ENCODE measurements around the gene RNF4.

RNF4 gene

DNA sequence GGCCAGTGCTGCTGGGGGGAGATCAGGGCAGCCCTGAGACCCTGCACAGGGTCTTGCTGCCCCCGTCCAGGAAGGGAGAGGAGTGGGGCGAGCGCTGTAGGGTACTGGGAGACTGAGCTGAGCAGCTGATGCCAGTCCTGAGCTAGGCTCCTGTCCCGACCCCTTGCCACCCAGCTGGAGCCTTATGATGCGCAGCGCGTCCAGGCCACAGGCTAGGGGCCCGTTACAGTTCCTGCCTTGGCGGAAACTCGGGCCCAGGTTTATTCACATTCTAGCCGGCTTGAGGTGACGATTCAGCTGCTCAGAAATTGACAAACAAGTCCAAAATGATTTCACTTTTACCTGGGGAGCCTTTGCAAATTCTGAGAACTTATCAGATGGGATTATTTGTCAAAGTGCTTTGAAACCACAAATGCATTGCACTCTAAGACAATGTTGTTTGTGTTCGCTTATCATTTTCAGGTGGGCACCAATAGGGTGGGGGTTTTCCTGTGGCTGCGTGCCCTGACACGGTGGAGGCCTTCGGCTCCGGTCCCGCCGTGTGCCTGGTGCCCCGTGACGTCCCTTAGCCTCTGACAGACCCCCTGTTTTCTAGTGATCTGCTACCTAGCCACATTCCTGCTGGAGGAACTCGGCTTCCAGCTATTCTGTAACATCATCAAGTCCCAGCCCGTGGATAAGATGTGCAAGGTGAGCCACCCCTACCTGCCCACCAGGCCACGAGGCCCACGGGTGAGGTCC is 31.3 kb upstream of the RNF4 start:
- in situ Hi-C loops (cut with HindIII; ENCODE audit: low sequenced_read_pairs) = no loop called here

DNA sequence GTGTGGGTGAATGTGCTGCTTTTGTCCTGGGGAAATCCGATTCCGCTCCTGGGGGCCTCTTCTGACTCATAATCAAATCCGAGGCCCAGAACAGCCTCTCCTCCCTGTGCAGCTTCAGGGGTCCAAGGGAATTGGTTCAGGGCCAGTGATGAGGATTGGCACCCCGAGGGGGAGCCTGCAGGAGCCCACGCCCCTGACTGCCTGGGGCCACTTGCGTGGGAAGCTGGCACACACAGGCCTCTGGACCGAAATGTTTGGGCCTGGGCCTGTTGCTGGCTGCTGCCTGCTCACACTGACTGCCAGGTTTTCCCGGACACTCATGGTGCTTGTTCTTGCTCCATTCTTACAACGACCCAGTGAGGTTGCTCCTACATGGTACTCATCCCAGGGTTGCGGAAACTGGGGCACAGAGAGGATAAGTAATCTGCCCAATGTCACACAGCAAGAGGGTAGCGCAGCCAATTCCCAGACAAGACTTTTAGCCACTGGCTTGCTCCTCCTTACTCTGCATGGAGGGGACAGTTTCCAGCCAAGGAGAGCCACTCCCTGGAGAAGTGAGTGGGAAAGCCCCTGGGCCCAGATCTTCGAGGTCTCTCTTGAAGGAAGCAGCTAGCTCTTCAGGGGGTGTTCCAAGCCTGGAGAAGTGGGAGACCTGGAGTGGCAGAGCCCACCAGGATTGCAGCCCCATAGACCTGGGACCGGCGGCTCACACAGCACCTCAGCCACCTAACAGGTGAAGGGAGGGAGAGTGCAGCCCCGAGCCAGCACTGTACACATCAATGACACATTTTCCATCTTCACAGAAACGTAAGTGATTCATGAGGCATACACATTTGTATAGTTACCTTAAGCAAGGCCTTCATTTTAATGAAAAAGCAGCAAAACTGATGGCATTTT is 29.8 kb upstream of the RNF4 start:
- in situ Hi-C loops (cut with HindIII; ENCODE audit: low sequenced_read_pairs) = no loop called here

DNA sequence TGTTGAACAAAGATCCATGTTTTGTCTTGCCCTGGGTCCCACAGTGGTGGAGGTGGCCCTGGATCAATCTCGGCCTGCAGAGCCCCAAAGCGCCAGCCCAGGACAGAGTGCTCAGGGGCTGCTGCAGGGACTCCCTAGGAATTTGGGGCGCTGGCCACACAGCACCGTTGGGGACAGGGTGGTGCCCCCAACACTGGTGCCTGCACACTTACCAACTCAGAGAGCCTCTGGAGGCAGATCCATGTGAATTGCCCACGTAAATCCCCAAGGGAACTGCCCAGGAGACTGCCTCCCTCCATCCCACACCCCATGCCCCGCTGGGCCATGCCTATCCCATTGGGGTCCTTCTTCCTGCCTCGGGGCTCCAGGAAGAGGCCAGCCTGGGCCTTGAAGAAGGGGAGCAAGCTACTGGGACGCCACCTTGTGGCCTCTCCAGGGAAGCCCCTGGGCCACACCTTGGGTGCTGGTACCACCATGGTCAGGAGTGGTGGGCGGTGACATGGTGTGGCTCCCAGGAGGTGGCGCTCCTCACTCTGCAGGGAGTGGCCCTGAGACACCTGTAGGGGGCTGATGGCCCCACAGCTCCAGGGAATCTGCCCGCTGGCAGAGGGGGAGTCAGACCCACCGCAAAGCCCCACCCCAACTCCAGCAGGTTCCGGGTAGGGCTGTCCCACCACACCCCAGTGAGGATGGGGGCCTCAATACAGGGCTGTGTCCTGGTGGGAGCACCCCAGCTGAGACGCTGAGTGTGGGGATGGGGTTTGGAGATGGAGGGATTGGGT is 27.3 kb upstream of the RNF4 start:
- in situ Hi-C loops (cut with HindIII; ENCODE audit: low sequenced_read_pairs) = no loop called here

DNA sequence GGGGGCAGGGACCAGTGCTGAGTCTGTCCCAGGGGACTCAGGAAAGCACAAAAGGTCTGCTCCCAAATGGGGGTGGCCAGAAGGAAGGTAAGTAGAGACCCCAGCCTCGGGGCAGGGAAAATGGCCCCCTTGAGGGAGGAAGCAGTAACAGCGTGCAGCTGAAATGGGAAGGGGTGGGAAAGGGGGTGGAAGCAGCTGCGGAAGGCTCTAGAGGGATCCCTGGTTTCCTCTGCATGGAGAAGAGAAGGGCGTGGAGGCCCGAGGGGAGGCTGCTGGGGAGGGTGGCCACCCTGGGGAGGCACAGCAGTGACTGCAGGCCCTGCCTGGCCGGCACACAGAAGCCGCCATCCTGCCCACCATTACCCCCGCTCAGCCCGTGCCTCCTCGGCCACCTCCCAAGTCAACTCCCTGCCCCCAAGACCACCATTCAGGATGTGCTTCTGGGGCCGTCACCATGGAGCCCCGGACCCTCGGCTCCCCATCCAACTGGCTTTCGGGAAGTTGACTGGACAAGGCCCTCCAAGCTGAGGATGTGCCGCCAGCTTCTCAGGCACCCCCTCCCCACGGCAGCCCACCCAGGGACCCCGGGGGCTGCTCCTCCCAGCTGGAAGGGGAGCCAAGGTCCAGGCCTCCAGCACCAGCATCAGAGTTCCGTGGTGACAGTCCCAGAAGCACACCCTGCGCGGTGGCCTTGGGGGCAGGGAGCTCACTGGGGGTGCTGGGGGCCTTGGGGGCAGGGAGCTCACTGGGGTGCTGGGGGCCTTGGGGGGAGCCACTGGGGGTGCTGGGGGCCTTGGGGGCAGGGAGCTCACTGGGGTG is 26.5 kb upstream of the RNF4 start:
- in situ Hi-C loops (cut with HindIII; ENCODE audit: low sequenced_read_pairs) = no loop called here

DNA sequence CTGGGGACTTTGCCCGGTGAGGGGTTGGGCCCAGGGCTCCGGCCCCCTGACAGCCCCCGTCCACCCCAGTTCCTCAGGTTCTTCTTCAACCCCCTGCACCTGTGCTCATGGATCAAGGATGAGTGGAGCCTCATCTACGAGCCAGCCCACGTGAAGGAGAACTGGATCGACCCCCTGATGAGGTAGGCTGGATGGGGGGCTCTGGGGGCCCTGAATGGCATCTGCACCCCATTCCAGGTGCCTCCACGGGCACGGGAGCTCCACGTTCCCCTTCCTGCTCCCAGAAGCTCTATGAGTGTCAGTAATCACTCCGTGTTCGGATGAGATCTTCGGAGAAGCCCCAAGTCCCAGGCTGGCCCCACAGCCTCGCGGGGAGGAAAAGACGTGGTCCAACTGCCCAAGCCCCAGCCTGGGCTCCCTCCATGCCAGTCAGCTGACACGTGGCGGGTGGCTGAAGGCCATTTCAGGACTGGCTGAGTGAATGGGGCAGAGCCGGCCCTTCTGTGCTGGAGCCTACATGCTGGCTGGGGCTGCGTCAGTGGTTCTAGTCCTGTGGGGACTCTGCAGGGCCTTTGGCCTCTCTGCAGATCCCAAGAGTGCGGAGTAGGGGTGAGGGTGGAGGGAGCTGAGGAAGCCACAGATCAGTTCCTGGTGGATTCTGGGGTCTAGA is 25.7 kb upstream of the RNF4 start:
- in situ Hi-C loops (cut with HindIII; ENCODE audit: low sequenced_read_pairs) = no loop called here

DNA sequence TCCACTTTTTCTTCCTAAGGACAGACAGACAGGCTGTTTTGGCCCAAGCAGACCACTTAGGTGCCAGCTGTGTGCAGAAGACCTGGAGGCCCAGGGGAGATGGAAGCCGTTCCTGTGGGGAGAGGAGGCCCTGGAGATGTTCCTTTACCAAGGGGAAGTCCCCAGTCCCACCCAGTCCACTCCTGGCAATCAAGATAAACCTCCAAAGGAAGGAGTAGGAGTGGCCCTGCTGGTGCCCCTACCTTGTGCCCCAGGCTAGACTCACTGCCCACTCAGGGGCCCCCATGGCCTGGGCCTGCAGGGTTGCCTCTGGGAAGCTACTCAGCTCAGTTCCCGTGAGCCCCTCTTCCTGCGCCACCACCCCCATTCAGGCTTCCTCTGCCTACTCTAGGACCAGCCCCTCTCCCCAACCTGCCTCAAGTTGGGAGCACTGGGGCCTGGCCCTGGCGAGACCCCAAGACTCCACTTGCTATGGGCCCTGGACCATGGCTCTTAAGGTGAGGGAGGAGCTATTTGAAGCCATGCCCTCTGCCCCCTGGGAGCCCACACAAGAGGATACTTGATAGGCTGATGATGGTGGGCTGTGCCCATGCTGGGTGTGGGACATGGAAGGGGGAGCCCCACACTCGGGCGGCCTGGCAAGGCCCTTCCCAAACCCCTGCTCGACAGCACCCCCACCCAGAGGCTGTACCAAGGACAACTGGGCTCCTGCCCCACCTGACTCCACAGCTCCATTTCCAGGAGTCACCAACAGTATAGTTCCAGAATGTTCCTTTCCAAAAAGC is 24.8 kb upstream of the RNF4 start:
- in situ Hi-C loops (cut with HindIII; ENCODE audit: low sequenced_read_pairs) = no loop called here

DNA sequence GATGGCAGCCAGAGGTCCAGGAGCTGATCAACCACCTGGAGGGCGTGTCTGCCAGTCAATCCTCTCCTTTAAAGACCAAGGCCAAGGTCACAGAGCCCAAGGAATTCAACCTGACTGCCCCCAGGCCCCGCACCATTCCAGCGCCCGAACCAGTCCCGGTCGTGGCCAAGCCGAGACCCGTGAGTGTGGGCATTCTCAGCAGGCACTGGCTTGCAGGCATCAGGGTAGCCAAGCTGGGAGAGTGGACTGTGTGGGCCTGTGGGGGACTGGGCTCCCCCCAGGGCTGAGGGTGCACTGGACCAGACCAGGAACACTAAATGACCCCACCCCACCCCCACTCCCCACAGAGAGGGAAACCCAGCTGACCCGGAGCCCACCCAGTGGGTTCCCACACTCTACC is 23.8 kb upstream of the RNF4 start:
- in situ Hi-C loops (cut with HindIII; ENCODE audit: low sequenced_read_pairs) = no loop called here

DNA sequence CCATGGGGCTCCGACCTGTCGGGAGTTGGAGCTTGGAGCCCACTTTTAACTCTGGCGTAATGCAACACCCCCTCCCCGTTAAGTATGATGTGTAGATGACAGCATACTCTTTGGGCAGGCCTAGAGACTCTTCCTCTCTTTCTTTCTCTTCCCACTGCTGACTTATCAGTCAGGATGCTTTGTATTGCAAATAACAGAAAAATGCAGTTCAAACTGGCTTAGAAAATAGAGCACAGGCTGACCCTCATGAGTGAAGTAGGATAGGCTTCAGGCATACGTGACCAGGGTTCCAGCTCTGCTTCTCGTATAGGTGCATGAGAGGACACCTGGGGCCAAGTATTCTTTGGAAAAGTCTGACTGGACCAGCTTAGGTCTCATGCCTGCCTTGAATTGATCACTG is 23.3 kb upstream of the RNF4 start:
- in situ Hi-C loops (cut with HindIII; ENCODE audit: low sequenced_read_pairs) = no loop called here

DNA sequence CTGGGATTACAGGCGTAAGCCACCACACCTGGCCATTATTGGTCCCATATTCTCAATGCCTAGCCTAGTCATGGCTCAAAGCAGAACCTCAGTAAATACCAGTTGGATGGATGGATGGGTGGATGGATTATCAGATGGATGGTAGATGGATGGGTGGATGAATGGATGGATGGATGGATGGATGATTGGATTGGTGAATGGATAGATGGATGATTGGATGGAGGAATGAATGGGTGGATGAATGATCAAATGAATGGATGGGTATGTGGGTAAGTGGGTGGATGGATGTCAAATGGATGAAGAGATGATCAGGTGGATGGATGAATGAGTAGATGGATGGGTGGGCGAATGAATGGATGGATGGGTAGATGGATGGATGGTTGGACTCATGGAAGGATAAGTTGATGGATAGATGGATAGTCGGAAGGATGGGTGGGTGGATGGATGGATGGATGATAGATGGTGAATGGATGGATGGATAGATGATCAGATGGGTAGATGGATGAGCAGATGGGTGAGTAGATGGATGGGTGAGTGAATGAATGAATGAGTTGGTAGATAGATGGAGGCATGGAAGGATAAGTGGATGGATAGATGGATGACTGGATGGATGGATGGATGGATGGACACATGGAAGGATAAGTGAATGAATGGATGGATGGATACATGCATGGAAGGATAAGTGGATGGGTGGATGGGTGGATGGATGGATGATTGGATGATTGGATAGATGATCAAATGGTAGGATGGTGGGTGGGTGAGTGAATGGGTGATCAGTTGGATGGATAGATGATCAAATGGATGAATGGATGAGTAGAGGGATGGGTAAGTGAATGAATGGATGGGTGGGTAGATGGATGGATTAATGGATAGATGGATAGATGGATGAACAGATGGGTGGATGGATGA is 22.0 kb upstream of the RNF4 start:
- in situ Hi-C loops (cut with HindIII; ENCODE audit: low sequenced_read_pairs) = no loop called here

DNA sequence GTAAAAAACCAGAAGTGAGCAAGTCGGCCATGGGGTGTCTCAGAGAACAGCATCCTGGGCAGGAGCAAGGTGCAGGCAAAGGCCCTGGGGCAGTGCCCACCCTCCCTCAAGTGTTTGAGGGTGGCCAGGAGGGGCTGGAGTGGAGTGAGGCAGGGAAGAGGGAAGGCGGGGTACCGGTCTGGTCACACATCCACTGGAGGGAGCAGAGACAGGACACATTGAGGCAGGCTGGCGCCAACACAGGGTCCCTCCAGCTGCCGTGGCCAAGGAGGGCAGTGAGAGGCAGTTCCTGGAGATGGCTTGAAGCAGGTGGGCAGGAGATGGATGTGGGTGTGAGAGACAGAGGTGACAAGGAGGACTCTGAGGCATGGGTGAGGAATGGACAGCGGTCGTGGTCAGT is 20.3 kb upstream of the RNF4 start:
- in situ Hi-C loops (cut with HindIII; ENCODE audit: low sequenced_read_pairs) = no loop called here

DNA sequence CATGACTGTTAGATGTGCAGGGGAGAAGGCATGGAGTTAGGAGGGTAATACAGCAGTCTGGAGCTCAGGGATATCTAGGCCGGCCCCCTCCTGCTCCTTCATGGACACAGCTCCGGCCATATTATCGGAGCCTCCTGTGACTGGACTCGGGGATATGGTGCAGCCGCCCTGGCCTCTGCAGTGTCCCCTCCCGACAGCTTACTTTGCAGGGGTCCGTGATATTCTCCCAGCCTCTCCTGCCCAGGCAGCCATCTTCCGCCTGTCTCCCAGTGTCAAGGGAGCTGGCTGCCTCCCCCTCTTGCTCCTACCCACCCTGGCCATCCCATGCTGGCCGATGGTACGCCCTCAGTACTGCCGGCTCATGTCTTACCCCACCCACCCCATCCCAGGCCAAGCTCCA is 19.9 kb upstream of the RNF4 start:
- in situ Hi-C loops (cut with HindIII; ENCODE audit: low sequenced_read_pairs) = no loop called here

DNA sequence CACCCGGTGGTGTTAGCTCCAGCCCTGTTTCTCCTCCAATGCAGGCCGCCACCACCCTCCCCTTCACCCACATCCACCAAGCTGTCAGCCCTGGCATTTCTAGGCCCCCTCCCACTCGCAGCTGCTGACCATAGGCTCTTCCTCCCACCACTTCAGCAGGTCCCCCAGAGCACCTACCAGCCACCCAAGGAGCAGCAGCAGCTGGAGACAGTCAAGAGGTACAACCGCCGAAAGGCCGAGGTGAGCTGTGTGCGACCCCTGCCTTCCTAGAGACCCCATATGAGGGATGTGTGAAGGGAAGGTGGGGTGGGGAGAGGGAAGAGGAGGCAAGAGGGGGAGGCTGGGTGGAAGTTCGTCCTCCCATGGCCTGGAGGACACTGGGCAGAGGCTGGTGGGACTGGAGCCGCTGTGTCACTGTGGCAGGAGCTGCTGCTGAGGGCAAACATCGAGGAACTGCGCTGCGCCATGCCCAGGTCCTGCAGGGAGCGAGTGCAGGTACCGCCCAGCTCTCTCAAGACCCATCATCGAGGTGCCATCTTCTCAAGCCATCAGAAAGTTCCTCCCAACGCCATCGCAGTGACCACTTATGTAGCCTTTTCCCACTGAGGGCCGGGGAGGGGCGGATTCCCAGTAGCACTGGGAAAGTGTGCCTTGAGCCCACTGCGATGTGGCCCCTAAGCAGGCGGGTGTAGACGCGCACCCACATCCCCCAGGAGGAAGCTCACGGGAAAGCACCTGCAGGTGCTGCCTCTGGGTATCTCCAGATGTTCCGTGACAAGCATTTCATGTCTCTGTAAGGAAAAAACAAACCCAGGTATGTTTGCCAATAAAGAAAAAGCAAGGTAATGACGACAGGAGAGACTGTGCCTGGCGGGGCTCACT is 19.2 kb upstream of the RNF4 start:
- in situ Hi-C loops (cut with HindIII; ENCODE audit: low sequenced_read_pairs) = no loop called here

DNA sequence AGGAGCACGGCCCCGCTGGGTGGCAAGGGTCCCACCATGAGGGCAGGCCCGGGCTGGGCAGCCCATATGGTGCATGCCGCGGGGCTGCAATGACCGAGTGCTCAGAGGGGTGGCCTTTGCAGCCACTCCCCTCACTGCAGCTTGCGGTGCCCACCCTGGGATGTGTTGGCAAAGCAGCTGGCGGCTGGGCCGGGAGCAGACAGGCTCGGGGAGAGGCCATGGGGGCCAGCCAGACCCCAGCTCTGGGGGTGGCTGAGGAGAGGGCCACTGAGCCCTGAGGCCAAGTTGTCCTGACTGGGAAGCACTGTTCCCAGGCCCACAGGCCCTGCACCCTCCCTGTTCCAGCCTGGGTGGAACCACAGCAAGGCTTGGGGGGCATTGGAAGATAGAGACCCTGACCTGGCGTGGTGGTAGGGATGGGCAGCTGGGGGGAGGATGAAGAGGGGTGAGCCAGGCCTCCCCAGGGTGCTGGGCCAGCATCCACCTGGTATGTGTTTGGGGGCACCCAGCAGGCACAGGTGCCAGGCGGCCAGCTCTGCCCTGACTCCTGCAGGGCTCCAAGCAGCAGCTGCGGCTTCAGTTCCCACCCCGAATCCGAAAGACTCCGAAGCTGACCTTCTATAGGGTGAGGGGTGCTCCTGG is 18.4 kb upstream of the RNF4 start:
- in situ Hi-C loops (cut with HindIII; ENCODE audit: low sequenced_read_pairs) = no loop called here

DNA sequence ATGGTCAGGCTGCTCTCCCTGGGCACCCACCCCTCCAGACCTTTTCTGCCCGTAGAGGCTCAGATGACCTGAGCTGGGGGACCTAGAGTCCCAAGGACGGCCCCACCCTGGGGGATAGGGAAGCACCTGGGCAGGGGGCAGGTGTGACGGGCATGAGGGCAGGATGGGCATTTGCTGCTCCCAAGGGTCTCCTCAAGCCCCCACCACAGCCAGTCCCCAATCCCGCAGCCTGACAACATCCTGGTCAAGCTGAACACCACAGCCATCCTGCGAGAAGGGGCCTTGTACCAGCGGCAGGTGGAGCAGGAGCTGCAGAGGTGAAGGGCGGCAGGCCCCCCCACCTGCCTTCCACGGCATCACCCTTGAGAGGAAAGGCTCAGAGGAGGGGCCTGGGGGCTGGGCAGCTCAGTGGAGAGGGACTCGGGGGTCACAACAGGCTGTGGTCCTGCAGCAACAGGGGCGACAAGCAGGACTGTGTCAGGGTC is 17.8 kb upstream of the RNF4 start:
- in situ Hi-C loops (cut with HindIII; ENCODE audit: low sequenced_read_pairs) = no loop called here

DNA sequence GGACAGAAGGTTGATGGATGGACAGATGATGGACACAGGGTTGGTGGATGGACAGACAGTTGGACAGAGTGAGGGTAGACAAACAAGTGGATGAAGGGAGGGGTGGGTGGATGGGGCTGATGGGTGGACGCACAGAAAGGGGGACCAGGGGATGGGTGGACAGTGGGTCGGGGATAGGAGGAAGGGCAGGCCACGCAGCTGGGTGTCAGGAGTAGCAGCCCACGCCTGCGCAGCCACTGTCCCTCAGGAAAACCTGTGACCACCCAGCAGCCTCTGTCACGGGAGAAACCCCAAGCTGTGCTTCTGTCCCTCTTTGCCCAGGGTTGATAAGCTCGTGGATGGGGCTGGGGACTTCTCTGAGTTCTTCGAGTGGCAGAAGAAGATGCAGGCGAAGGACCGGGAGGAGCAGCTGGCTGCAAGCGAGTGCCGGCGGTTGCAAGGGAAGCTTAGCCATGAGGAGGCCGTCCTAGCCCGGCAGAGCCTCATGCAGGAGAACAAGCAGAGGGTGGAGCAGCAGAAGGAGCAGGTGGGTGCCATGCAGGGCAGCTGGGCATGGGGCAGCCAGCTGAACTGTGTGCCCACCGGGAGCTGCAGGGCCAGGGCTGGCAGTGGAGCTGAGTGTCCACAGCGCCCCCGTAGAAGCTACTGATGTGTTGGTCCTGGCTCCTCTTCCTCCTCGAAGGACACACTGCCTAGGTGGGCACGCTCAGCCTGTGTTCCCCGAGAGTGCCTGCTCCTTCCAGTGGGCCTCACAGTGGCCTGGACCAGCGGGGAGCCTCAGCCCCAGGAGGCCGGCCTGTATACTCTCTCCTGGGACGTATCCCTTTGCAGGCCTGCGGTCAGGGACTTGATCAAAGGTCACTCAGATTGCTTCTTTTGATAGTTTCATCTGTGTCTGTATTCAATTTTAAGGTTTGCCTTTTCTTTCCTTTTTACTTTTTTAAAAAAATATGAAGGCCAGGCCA is 16.8 kb upstream of the RNF4 start:
- in situ Hi-C loops (cut with HindIII; ENCODE audit: low sequenced_read_pairs) = no loop called here
